Ishikawa (cell line): ENCODE results near the gene ABHD12.

Experiments
- CEBPB ChIP-seq: IDR thresholded peaks from 2 replicates; pipeline ENCODE4 v1.6.1; 2012
- CREB1 ChIP-seq: IDR thresholded peaks from 2 replicates; pipeline ENCODE4 v1.6.1; 2012; ENCODE audit warnings: low read depth
- EGR1 ChIP-seq: IDR thresholded peaks from 2 replicates; pipeline ENCODE4 v1.6.1; 2012
- EP300 ChIP-seq: IDR thresholded peaks from 2 replicates; pipeline ENCODE4 v1.6.1; 2012; ENCODE audit warnings: borderline replicate concordance
- NFIC ChIP-seq: IDR thresholded peaks from 2 replicates; pipeline ENCODE4 v1.6.1; 2012
- RAD21 ChIP-seq: IDR thresholded peaks from 2 replicates; pipeline ENCODE4 v1.6.1; 2012; ENCODE audit warnings: low read depth
- TAF1 ChIP-seq: IDR thresholded peaks from 2 replicates; pipeline ENCODE4 v1.6.1; 2012; ENCODE audit warnings: low read depth, mild to moderate bottlenecking
- TEAD4 ChIP-seq: IDR thresholded peaks from 2 replicates; pipeline ENCODE4 v1.6.1; 2012
- YY1 ChIP-seq: IDR thresholded peaks from 2 replicates; pipeline ENCODE4 v1.6.1; 2012; ENCODE audit warnings: low read depth
- ZBTB7A ChIP-seq: IDR thresholded peaks from 2 replicates; pipeline ENCODE4 v1.6.1; 2012; ENCODE audit warnings: low read depth
- TF ChIP-seq, protein P1 (sequence below): IDR thresholded peaks from 2 replicates; pipeline ENCODE4 v1.6.1; 2012; ENCODE audit warnings: low read depth, mild to moderate bottlenecking
- TF ChIP-seq, protein P2 (sequence below): IDR thresholded peaks from 2 replicates; pipeline ENCODE4 v1.6.1; 2012

DNA sequence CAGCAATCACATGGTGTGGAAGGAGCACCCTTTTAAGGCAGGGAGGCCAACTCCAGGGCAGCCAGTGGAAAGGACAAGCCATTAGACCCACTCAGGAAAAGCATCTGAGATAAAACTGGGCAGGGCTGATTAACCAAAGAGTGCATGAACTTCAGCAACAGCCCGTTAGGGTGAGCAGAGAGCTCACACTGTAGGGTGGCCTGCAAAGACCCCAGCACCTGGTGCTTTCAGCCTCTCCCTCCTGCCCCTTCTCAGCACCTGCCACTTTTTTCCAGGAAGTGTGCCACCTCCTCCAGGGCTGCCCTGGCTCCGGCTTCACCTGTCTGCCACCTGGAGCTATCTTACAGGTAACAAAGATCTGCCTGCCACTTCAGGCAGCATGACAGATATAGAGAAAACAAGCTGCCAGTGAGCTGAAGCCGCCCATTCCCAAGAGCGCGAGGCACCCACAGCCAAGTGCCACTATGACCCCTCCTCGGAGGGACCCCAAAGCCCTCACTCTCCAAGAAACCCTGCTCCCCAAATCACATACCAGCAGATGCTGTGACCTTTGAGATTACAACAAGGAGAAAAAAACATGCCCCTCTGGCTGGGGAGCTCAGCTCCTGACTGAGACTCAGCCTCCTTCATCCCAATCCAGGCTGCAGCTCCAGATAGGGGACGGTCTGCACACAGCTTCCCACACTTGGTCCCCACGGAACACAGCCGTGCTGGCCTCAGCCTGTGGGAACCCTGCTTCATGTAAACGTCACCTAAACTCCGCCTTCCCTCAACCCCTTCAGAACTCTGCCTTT, 71.2 kb downstream of the ABHD12 start:
- no peak for TF ChIP-seq EP300
- TF ChIP-seq ZBTB7A, result no peak
- TF ChIP-seq, protein P1, sequence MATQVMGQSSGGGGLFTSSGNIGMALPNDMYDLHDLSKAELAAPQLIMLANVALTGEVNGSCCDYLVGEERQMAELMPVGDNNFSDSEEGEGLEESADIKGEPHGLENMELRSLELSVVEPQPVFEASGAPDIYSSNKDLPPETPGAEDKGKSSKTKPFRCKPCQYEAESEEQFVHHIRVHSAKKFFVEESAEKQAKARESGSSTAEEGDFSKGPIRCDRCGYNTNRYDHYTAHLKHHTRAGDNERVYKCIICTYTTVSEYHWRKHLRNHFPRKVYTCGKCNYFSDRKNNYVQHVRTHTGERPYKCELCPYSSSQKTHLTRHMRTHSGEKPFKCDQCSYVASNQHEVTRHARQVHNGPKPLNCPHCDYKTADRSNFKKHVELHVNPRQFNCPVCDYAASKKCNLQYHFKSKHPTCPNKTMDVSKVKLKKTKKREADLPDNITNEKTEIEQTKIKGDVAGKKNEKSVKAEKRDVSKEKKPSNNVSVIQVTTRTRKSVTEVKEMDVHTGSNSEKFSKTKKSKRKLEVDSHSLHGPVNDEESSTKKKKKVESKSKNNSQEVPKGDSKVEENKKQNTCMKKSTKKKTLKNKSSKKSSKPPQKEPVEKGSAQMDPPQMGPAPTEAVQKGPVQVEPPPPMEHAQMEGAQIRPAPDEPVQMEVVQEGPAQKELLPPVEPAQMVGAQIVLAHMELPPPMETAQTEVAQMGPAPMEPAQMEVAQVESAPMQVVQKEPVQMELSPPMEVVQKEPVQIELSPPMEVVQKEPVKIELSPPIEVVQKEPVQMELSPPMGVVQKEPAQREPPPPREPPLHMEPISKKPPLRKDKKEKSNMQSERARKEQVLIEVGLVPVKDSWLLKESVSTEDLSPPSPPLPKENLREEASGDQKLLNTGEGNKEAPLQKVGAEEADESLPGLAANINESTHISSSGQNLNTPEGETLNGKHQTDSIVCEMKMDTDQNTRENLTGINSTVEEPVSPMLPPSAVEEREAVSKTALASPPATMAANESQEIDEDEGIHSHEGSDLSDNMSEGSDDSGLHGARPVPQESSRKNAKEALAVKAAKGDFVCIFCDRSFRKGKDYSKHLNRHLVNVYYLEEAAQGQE, result no peak
- TF ChIP-seq RAD21, result no peak
- no peak for TF ChIP-seq YY1
- TF ChIP-seq EGR1, result no peak
- TF ChIP-seq, protein P2, sequence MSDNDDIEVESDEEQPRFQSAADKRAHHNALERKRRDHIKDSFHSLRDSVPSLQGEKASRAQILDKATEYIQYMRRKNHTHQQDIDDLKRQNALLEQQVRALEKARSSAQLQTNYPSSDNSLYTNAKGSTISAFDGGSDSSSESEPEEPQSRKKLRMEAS, result no peak
- TF ChIP-seq CEBPB, result no peak
- TF ChIP-seq NFIC, result no peak
- TF ChIP-seq CREB1, result no peak
- no peak for TF ChIP-seq TEAD4
- no peak for TF ChIP-seq TAF1
